GM18505 (cell line): ENCODE data around the gene UBAC2.
A peak's percentile ranks its signal among the peaks of the same experiment; 100 is the strongest.

Source experiments
- ATAC-seq: cut with Tn5 transposase; IDR thresholded peaks from one replicate; pipeline ENCODE4 v1.9.1; 2021; ENCODE audit not compliant: unreplicated experiment
- POLR2A ChIP-seq: IDR thresholded peaks from 4 replicates; pipeline ENCODE4 v1.6.1; 2011; ENCODE audit warnings: borderline replicate concordance; ENCODE audit not compliant: insufficient read depth, insufficient read length; ENCODE audit errors: extremely low read depth

UBAC2 gene

DNA sequence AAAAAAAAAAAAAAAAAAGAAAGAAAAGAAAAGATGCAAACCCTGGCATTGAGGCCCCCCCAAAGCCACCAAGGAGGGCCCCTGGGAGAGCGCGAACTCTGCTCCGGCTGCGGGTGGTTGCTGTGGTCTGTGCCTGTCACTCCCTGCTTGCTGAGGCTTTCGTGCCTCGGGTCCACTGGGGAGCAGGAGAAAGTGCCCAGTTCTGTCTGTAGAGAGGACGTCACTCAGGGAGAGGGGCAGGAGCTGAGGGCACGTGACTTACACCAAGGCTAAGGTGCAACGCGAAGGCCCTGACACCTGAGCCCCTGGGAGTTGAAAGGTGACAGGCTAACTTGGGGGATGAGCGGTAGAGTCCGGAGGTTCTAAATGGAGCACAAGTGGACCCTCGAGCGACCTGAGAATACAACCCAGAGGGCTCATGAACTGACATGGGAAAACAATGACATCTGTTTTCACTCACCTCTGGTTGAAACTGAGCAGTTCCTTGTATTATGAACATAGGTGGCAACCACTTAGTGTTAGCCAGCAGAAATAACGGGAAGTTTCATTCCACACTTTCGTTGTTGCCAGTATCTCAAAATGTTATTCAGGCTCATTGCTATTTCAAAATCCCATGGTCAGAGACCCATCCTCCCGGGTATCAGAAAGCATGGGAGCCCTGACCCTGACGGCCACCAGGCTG, 231.4 kb downstream of the UBAC2 start:
- peak; percentile 37 for TF ChIP-seq POLR2A
- ATAC-seq, result peak; percentile 17

DNA sequence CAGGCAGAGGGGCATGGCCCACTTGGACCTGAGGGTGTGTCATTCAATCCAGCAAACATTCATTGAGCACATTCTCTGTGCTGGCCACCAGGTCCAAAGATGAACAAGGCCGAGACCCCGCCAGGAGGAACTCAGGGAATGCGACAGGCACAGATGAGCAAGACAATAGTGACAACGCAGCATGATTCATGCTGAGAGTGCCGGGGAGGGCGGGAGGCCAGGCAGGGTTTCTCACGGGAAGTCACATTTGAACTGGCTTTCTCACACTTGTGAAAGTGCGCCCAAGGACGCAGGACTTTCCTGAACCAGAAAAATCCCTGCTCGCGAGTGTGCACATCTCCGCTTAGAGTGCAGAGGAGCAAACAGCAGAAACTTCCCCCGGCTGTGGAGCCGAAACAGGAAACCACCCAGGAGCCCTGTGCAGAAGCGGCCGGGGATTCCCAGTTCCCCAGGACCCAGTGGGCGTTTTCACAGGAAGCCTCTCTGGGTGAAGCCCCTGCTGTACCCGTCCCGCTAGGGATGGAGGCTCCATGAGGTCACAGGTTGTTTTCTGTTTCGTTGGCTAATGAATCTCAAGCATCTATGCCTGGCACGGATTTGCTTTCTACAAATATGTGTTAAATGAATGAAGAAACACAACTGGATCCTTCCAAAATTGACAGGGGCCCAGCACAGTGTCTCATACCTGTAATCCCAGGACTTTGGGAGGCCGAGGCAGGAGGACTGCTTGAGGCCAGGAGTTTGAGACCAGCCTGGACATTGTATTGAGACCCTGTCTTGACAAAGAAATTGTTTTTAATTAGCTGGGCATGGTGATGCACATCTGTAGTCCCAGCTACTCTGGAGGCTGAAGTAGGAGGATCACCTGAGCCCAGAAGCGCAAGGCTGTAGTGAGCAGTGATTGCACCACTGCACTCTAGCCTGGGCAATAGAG, 232.2 kb downstream of the UBAC2 start:
- peak; percentile 8 for TF ChIP-seq POLR2A
- peak; percentile 61 for ATAC-seq

DNA sequence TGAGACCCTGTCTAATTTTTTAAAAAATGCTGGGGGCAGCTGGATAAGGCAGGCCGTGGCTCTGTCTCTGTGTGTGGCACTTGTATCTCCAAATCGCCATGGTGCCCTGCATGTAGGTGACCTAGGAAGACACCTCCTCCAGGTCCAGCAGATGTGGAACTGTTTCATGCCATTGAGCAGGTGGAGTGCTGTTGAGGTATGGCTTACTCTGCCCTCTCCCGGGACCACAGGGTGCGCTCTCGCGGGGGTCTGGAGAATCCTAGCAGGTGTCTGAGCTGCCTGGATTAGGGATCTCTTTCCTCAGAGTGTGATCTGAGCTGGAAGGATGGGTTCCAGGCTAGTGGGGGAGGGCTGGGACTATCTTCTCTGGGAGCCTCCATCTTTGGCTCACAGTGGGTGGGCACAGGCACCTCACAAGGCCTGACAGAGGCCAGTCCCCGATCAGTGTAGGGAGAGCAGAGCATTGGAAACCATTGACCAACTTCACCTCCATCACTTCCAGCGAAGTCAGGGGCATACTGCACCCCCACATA, 233.0 kb downstream of the UBAC2 start:
- no peak for ATAC-seq
- TF ChIP-seq POLR2A, result no peak

DNA sequence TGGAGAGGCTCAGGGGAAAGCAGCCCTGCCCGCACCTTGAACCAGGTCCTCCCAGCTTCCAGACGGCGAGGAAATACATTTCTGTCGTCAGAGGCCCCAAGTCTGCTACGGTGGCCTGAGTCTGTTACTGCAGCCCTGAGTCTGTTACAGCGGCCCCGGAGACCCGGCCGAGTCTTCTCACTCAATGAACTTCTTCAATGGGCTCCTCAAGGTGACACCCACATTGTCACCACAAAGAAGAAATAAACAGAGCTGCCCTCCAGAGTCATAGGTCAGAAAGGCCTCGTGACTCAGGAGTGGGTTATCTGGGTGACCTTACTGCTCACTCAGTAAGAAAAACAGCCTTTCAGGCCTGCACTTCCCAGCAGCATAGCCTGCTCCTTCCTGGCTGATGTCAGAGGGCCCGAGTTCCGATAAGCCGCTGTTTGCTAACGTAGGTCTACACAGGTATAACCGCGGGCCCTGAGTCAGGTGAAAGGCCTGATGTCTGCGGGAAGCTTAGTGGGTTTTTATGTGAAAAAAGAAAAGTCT, 233.7 kb downstream of the UBAC2 start:
- no peak for ATAC-seq
- TF ChIP-seq POLR2A, result peak; percentile 47

- no peak for TF ChIP-seq POLR2A
- no peak for ATAC-seq
These were observed 234.5 kb downstream of the UBAC2 start for GRCh38 chr13:99435116-99435515.

- TF ChIP-seq POLR2A, result no peak
- ATAC-seq, result no peak
These were observed 235.3 kb downstream of the UBAC2 start for GRCh38 chr13:99435998-99436397.
